SU-DHL-6 (cell line): ENCODE results near the gene PDGFD.

Experiments
- H2AFZ ChIP-seq: fragments of 200-600 bp; sonication (generic); 2 replicates; pipeline ENCODE4 v1.6.1; 2014; ENCODE audit warnings: low read depth, mild to moderate bottlenecking, moderate library complexity, mixed read lengths, antibody characterized with exemption, low read length; ENCODE audit not compliant: severe bottlenecking
- H3F3A ChIP-seq: fragments of 200-600 bp; shearing (Covaris generic); 2 replicates; pipeline ENCODE4 v1.6.0; 2016; ENCODE audit warnings: antibody characterized with exemption, mild to moderate bottlenecking; ENCODE audit not compliant: insufficient read depth
- H3K27ac ChIP-seq: fragments of 200-600 bp; sonication (generic); 2 replicates; pipeline ENCODE4 v1.5.1; 2016; ENCODE audit warnings: low read depth, mild to moderate bottlenecking, low read length, moderate library complexity, mixed read lengths
- H3K27me3 ChIP-seq: fragments of 200-600 bp; sonication (generic), shearing (Covaris generic); 2 replicates; pipeline ENCODE4 v1.6.0; 2014; ENCODE audit warnings: mild to moderate bottlenecking, low read length
- H3K36me3 ChIP-seq: fragments of 200-600 bp; sonication (generic); 2 replicates; pipeline ENCODE4 v1.6.1; 2014; ENCODE audit warnings: mild to moderate bottlenecking, low read length, mixed read lengths
- H3K4me2 ChIP-seq: fragments of 300-600, 200-600 bp; shearing (Covaris generic), sonication (generic); 2 replicates; pipeline ENCODE4 v1.6.0; 2014; ENCODE audit warnings: low read length, low read depth, mild to moderate bottlenecking; ENCODE audit not compliant: poor library complexity, severe bottlenecking
- H3K4me3 ChIP-seq: fragments of 200-600 bp; sonication (generic); 2 replicates; pipeline ENCODE4 v1.5.1; 2014; ENCODE audit warnings: antibody characterized with exemption, low read length, mild to moderate bottlenecking, mixed read lengths; ENCODE audit not compliant: insufficient read depth, poor library complexity, severe bottlenecking
- H3K79me2 ChIP-seq: fragments of 200-600 bp; sonication (generic); 2 replicates; pipeline ENCODE4 v1.6.1; 2014; ENCODE audit warnings: mild to moderate bottlenecking, low read length, moderate library complexity; ENCODE audit not compliant: insufficient read depth
- H3K9ac ChIP-seq: fragments of 200-600 bp; sonication (generic); 2 replicates; pipeline ENCODE4 v1.7.0; 2014; ENCODE audit warnings: mild to moderate bottlenecking, low read length
- H3K9me2 ChIP-seq: fragments of 200-600 bp; sonication (generic); replicated peaks from 2 replicates; pipeline ENCODE4 v1.6.1; 2014; ENCODE audit warnings: low read length; ENCODE audit not compliant: insufficient read depth
- H3K9me3 ChIP-seq: fragments of 200-600 bp; sonication (generic); 2 replicates; pipeline ENCODE4 v1.6.1; 2014; ENCODE audit warnings: low read length, mixed read lengths; ENCODE audit not compliant: insufficient read depth
- H4K20me1 ChIP-seq: fragments of 200-600 bp; sonication (generic); 2 replicates; pipeline ENCODE4 v1.6.1; 2014; ENCODE audit warnings: low read depth, mild to moderate bottlenecking, antibody characterized with exemption, low read length, moderate library complexity, mixed read lengths
- CTCF ChIP-seq: fragments of 200-600 bp; sonication (generic); IDR thresholded peaks from one replicate; pipeline ENCODE4 v1.5.1; 2017; ENCODE audit warnings: antibody characterized with exemption, mild to moderate bottlenecking, low read length, moderate library complexity; ENCODE audit not compliant: insufficient read depth, poor library complexity, severe bottlenecking
- EZH2phosphoT487 ChIP-seq: fragments of 200-600 bp; sonication (generic), shearing (Covaris generic); conservative IDR thresholded peaks from 2 replicates; pipeline ENCODE4 v1.6.1; 2018; ENCODE audit warnings: mild to moderate bottlenecking, antibody characterized with exemption, low read length, moderate library complexity, mixed read lengths

PDGFD gene

GRCh38 chr11:103892603-103893002 is 271.3 kb downstream of the PDGFD start:
- no peak overlapping the region for H3K9ac ChIP-seq
- H3K36me3 ChIP-seq, result peaks cover 4% of the 10 kb centered on the region; the same call in 1 of the 2 replicates
- no peak overlapping the region for H2AFZ ChIP-seq
- no peak overlapping the region for H3K4me2 ChIP-seq
- no peak for TF ChIP-seq EZH2phosphoT487
- no peak for TF ChIP-seq CTCF
- H3K27ac ChIP-seq, result no peak overlapping the region
- H3F3A ChIP-seq, result peaks cover 13% of the 10 kb centered on the region
- no peaks in the 10 kb centered on the region for H4K20me1 ChIP-seq
- no peak overlapping the region for H3K4me3 ChIP-seq
- no peaks in the 10 kb centered on the region for H3K79me2 ChIP-seq
- H3K9me2 ChIP-seq, result no peaks in the 10 kb centered on the region
- H3K9me3 ChIP-seq, result no peaks in the 10 kb centered on the region
- H3K27me3 ChIP-seq, result no peaks in the 10 kb centered on the region

- Histone ChIP-seq H3K27ac (no peak overlapping the region), H3F3A (no peaks in the 10 kb centered on the region), H3K27me3 (no peaks in the 10 kb centered on the region), H3K4me3 (no peak overlapping the region), H3K79me2 (no peaks in the 10 kb centered on the region), H3K36me3 (no peaks in the 10 kb centered on the region), H3K9me2 (no peaks in the 10 kb centered on the region), H3K9ac (no peak overlapping the region), H4K20me1 (no peaks in the 10 kb centered on the region), H3K4me2 (no peak overlapping the region), H3K9me3 (no peaks in the 10 kb centered on the region), H2AFZ (no peak overlapping the region)
- TF ChIP-seq EZH2phosphoT487 (no peak), CTCF (no peak)
Measured at GRCh38 chr11:103890654-103891053, 273.3 kb downstream of the PDGFD start.

GRCh38 chr11:103889679-103890078 is 274.3 kb downstream of the PDGFD start:
- no peaks in the 10 kb centered on the region for H3K79me2 ChIP-seq
- H3K9me3 ChIP-seq, result no peaks in the 10 kb centered on the region
- no peak overlapping the region for H2AFZ ChIP-seq
- no peak for TF ChIP-seq EZH2phosphoT487
- TF ChIP-seq CTCF, result no peak
- no peak overlapping the region for H3K27ac ChIP-seq
- no peaks in the 10 kb centered on the region for H3F3A ChIP-seq
- H3K4me2 ChIP-seq, result no peak overlapping the region
- H3K9ac ChIP-seq, result no peak overlapping the region
- no peaks in the 10 kb centered on the region for H3K36me3 ChIP-seq
- H3K27me3 ChIP-seq, result no peaks in the 10 kb centered on the region
- no peak overlapping the region for H3K4me3 ChIP-seq
- H3K9me2 ChIP-seq, result no peaks in the 10 kb centered on the region
- H4K20me1 ChIP-seq, result no peaks in the 10 kb centered on the region
